Activated naive CD8-positive, alpha-beta T cell treated with anti-CD3 and anti-CD28 coated beads, Interleukin-2, amount 10 ng/mL, durations not matched to agents 7 days and 5 days (primary cell): Measurements from ENCODE around the gene WLS. TPM values are rescaled to one million over a fixed set of nuclear protein-coding genes. Genes with fewer than 3 reads are reported as not detected.

Source experiments
- ATAC-seq: fragments of 150-1000 bp; cut with Tn5 transposase; one replicate; pipeline ENCODE4 v1.10.0; 2021; ENCODE audit warnings: low read depth, moderate library complexity
- POLR2A ChIA-PET: fragments of 350-600 bp; sonication (Branson Sonifier 250); formaldehyde crosslinking; loops from one replicate; lab custom pipeline; 2021; ENCODE audit warnings: antibody characterized with exemption; lab: Charles Lee
- DNase-seq: peaks from one replicate; pipeline ENCODE4 v3.0.0; 2021
- H3K27ac Mint-ChIP-seq: one replicate; pipeline ENCODE4 v1.8.0; 2022; ENCODE audit warnings: mild to moderate bottlenecking, mixed read lengths
- H3K27me3 Mint-ChIP-seq: one replicate; pipeline ENCODE4 v1.8.0; 2022; ENCODE audit warnings: mild to moderate bottlenecking, moderate library complexity, mixed read lengths
- H3K36me3 Mint-ChIP-seq: one replicate; pipeline ENCODE4 v1.8.0; 2021; ENCODE audit warnings: mild to moderate bottlenecking, mixed read lengths
- H3K4me1 Mint-ChIP-seq: one replicate; pipeline ENCODE4 v1.8.0; 2021; ENCODE audit warnings: mixed read lengths
- H3K4me3 Mint-ChIP-seq: one replicate; pipeline ENCODE4 v1.8.0; 2022; ENCODE audit warnings: mild to moderate bottlenecking, moderate library complexity, mixed read lengths
- H3K9me3 Mint-ChIP-seq: one replicate; pipeline ENCODE4 v1.8.0; 2021; ENCODE audit warnings: mixed read lengths
- microRNA-seq: library from miRNA; unstranded; fragments of <30 nt; microRNA quantifications from one replicate; pipeline ENCODE4 v1.2.0, GENCODE V29; 2022
- total RNA-seq, 2 experiments: library from RNA; stranded (reverse); gene quantifications; one replicate each; pipeline ENCODE4 v1.2.3, GENCODE V29; 2021

The WLS gene
- total RNA-seq, 2 experiments from 2014 or later, result not detected

GRCh38 chr1:68083686-68084085 lies 148.6 kb downstream of the WLS start:
- Mint-ChIP-seq H3K4me1 (no peaks in the 10 kb centered on the region), H3K27me3 (no peaks in the 10 kb centered on the region), H3K36me3 (no peaks in the 10 kb centered on the region), H3K27ac (no peak overlapping the region), H3K9me3 (no peaks in the 10 kb centered on the region), H3K4me3 (no peak overlapping the region)
- POLR2A ChIA-PET, result no interaction called here
- ATAC-seq (no peak), DNase-seq (no peak)

- Mint-ChIP-seq H3K27ac (no peak overlapping the region), H3K4me3 (no peak overlapping the region), H3K9me3 (no peaks in the 10 kb centered on the region), H3K27me3 (no peaks in the 10 kb centered on the region), H3K4me1 (no peaks in the 10 kb centered on the region), H3K36me3 (no peaks in the 10 kb centered on the region)
- DNase-seq (no peak), ATAC-seq (no peak)
- POLR2A ChIA-PET, result no interaction called here
Observed at GRCh38 chr1:68081775-68082283, 150.5 kb downstream of the WLS start.

GRCh38 chr1:68078647-68079046 lies 153.7 kb downstream of the WLS start:
- ATAC-seq (no peak), DNase-seq (no peak)
- Mint-ChIP-seq H3K9me3 (no peaks in the 10 kb centered on the region), H3K4me1 (no peaks in the 10 kb centered on the region), H3K27me3 (peaks cover 2% of the 10 kb centered on the region), H3K27ac (no peak overlapping the region), H3K36me3 (no peaks in the 10 kb centered on the region), H3K4me3 (no peak overlapping the region)
- POLR2A ChIA-PET, result no interaction called here

Small RNA genes within 50 kb of the gene (microRNA-seq; reads per million reads assigned to microRNA genes)
- gene MIR1262, result not detected

Other genes with a start within 250 kb of the WLS start
- gene DIRAS3, start 181.9 kb downstream of the WLS start, total RNA-seq, result not detected
- not detected for gene RPE65, start 217.4 kb upstream of the WLS start, total RNA-seq